Brain microvascular endothelial cell (primary cell): ENCODE measurements around the gene PARVB.
A peak's percentile ranks its signal among the peaks of the same experiment; 100 is the strongest.

Experiments
- DNase-seq: peaks from one replicate; pipeline ENCODE4 v3.0.0-alpha.2; 2020
- H3K27ac ChIP-seq: fragments of 250-450 bp; sonication (Bioruptor Pico); 2 replicates; pipeline ENCODE4 v1.5.1; 2020; ENCODE audit warnings: mild to moderate bottlenecking, moderate library complexity
- H3K27me3 ChIP-seq: fragments of 250-450 bp; sonication (Bioruptor Pico); replicated peaks from 2 replicates; pipeline ENCODE4 v1.5.1; 2020; ENCODE audit warnings: mild to moderate bottlenecking
- H3K36me3 ChIP-seq: fragments of 250-450 bp; sonication (Bioruptor Pico); replicated peaks from 2 replicates; pipeline ENCODE4 v1.5.1; 2020; ENCODE audit warnings: mild to moderate bottlenecking
- H3K4me3 ChIP-seq: 2 replicates; pipeline ENCODE4 v1.5.1; 2011; ENCODE audit warnings: low read depth, mild to moderate bottlenecking, control low read depth, low read length, moderate library complexity
- in situ Hi-C: cut with HindIII; loops from 2 replicates; pipeline ENCODE4 v1.10.0; 2017; ENCODE audit warnings: low sequenced_read_pairs, low pct_ligation_motif_present
- TF ChIP-seq, protein P1 (sequence below): IDR thresholded peaks from 2 replicates; pipeline ENCODE4 v1.5.1; 2011; ENCODE audit warnings: low read depth, mild to moderate bottlenecking, moderate library complexity, low read length, control low read depth, inconsistent platforms; ENCODE audit errors: missing control alignments

Gene PARVB

DNA sequence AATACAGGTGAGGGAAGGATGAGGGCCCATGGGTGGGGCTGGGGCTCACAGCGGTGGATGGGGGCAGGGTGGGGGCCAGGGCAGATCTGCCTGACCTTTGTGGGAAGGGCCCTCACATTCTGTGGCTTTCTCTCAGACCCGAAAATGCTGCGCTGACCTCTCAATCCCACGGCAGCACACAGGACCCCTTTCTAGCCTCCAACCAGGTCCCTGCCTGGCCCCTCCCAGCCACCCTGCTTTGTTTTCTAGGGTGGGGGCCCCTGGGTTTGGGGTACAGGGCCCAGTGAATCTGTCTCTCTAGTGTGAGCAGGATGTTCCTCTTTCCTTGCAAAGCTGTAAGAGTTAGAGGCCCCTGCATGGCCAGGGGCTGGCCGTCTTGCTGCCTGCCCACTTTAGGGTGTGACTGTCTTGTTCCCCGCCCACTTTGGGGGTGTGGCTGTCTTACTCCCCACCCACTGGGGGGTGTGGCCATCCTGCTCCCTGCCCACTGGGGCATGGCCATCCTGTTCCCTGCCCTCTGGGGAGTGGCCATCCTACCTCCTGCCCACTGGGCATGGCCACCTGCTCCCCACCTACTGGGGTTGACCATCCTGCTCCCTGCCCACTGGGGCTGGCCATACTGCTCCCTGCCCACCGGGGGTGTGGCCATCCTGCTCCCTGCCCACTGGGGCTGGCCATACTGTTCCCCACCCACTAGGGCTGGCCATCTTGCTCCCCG lies 168.2 kb downstream of the PARVB start:
- in situ Hi-C loops = no loop called here
- peak; percentile 2 for DNase-seq
- Histone ChIP-seq H3K27me3 (no peaks in the 10 kb centered on the region), H3K27ac (no peak overlapping the region), H3K36me3 (no peaks in the 10 kb centered on the region), H3K4me3 (no peak overlapping the region)
- TF ChIP-seq, protein P1, sequence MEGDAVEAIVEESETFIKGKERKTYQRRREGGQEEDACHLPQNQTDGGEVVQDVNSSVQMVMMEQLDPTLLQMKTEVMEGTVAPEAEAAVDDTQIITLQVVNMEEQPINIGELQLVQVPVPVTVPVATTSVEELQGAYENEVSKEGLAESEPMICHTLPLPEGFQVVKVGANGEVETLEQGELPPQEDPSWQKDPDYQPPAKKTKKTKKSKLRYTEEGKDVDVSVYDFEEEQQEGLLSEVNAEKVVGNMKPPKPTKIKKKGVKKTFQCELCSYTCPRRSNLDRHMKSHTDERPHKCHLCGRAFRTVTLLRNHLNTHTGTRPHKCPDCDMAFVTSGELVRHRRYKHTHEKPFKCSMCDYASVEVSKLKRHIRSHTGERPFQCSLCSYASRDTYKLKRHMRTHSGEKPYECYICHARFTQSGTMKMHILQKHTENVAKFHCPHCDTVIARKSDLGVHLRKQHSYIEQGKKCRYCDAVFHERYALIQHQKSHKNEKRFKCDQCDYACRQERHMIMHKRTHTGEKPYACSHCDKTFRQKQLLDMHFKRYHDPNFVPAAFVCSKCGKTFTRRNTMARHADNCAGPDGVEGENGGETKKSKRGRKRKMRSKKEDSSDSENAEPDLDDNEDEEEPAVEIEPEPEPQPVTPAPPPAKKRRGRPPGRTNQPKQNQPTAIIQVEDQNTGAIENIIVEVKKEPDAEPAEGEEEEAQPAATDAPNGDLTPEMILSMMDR = no peak

DNA sequence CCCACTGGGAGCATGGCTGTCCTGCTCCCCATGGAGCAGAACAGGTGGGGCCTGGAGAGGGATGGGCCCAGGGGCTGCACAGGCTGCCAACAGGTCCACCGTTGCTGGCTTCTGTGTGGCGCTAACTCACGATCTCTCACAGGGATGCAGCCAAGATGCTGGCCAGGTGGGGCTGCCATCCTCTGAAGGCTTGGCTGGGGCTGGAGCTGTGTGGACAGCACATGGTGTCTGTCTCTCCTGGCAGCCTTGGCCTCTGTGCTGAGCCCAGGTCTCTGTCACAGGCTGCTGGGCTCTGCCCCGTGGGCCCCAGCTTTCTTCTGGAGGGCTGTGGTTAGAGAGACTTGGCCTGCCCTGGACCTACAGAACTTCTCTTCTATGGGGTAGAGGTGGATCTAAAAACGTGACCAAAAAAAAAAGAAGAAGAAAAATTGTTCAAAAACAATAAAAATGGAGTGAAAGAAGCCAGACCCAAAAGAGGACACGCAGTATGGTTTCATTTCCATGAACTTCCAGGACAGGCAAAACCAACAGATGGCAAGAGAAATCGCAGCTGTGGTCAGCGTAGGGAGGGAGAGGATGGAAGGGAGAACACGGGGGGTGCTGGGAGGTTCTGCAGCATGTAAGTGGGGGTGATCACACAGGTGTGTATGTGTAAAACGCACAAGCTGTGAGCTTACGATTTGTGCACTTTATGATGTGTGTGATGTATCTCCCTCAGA lies 168.9 kb downstream of the PARVB start:
- Histone ChIP-seq H3K4me3 (no peak overlapping the region), H3K36me3 (no peaks in the 10 kb centered on the region), H3K27me3 (no peaks in the 10 kb centered on the region), H3K27ac (no peak overlapping the region)
- in situ Hi-C loops = no loop called here
- TF ChIP-seq, protein P1 = no peak
- no peak for DNase-seq

DNA sequence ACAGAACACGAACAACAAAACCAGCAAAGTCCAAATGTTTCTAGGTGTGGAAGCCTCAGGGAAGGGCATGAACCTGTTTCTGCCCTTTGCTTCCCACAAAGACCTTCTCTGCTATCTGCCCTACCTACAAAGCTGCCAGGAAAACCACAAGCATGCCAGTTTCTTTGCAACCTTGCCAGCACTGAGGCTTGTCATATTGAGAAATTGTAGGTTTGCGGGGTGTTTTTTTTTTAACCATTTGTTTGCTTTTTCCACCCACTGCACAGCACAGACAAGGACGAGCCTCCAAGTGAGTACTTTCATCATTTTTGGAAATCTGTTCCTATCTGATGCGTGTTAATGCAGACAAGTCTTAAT lies 169.4 kb downstream of the PARVB start:
- Histone ChIP-seq H3K4me3 (no peak overlapping the region), H3K27ac (no peak overlapping the region), H3K27me3 (no peaks in the 10 kb centered on the region), H3K36me3 (no peaks in the 10 kb centered on the region)
- in situ Hi-C loops = no loop called here
- no peak for DNase-seq
- TF ChIP-seq, protein P1 = no peak

DNA sequence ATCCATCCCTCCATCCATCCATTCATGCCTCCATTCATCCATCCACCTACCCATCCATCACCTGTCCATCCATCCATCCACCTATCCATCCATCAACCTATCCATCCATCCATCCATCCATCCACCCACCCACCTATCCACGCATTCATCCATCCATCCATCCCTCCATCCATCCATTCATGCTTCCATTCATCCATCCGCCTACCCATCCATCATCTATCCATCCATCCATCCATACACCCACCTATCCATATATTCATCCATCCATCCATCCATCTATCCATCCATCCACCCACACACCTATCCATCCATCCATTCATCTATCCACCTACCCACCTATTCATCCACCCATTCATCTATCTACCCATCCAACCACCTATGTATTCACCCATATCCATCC lies 170.5 kb downstream of the PARVB start:
- TF ChIP-seq, protein P1 = no peak
- in situ Hi-C loops = no loop called here
- Histone ChIP-seq H3K36me3 (no peaks in the 10 kb centered on the region), H3K4me3 (no peak overlapping the region), H3K27me3 (no peaks in the 10 kb centered on the region), H3K27ac (no peak overlapping the region)
- no peak for DNase-seq

DNA sequence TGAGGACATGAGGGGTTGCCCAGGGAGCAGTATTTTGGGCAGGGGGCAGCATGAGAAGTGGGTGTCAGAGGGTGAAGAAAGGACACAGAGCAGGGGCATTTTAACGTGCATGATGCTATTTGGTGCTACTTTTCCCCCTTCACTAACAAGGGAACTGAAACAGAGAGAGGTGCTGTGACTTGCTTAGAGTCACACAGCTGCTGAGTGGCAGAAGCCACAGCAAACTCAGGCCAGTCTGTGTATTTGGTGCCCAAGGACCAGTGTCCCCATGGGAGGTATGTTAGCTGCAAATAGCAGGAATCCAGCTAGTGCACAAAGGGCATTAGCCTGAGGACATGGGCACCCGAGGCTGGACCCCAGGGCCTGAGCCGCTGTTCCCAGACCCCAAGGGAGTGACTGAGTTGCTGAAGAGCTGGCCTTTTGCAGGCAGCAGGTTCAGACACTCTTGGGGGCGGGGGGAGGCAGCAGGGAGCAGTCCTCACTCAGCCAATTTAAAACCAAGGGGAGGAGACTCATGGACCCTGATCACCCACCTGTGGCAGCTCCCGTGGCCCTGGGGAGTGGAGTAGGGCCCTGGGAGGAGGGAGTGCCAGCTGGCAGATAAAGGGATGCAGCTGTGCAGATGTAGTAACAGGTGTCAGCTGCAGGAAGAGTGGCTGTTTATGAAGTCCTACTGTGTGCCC lies 171.2 kb downstream of the PARVB start:
- H3K36me3 ChIP-seq = no peaks in the 10 kb centered on the region
- no peak overlapping the region for H3K27ac ChIP-seq
- DNase-seq = no peak
- H3K27me3 ChIP-seq = no peaks in the 10 kb centered on the region
- in situ Hi-C loops = no loop called here
- no peak overlapping the region for H3K4me3 ChIP-seq
- TF ChIP-seq, protein P1 = no peak
